Astrocyte of the cerebellum (primary cell): ENCODE measurements around the gene ARL6IP1.

Experiments used
- DNase-seq: peaks from one replicate; pipeline ENCODE4 v3.0.0-alpha.2; 2011; ENCODE audit warnings: low read depth
- H3K4me3 ChIP-seq: 2 replicates; pipeline ENCODE4 v1.5.1; 2011; ENCODE audit warnings: mild to moderate bottlenecking, low read depth, low read length, moderate library complexity
- CTCF ChIP-seq: IDR thresholded peaks from 2 replicates; pipeline ENCODE4 v1.5.1; 2012; ENCODE audit warnings: low read length, low read depth, moderate library complexity, mild to moderate bottlenecking; ENCODE audit errors: missing control alignments
- in situ Hi-C: cut with HindIII; loops from 2 replicates; pipeline ENCODE4 v1.10.0; 2017; ENCODE audit warnings: low sequenced_read_pairs

The ARL6IP1 gene

GRCh38 chr16:18834864-18835263, 33.5 kb upstream of the ARL6IP1 start:
- no peak for TF ChIP-seq CTCF
- in situ Hi-C loops: no loop called here
- no peak overlapping the region for H3K4me3 ChIP-seq
- DNase-seq: no peak

GRCh38 chr16:18833707-18834505, 32.6 kb upstream of the ARL6IP1 start:
- in situ Hi-C loops: no loop called here
- no peak overlapping the region for H3K4me3 ChIP-seq
- TF ChIP-seq CTCF: no peak
- no peak for DNase-seq

- no peak overlapping the region for H3K4me3 ChIP-seq
- no peak for DNase-seq
- TF ChIP-seq CTCF: no peak
- in situ Hi-C loops: no loop called here
These were observed 31.3 kb upstream of the ARL6IP1 start for GRCh38 chr16:18832613-18833012.

GRCh38 chr16:18832006-18832405, 30.7 kb upstream of the ARL6IP1 start:
- TF ChIP-seq CTCF: no peak
- no peak for DNase-seq
- in situ Hi-C loops: no loop called here
- H3K4me3 ChIP-seq: no peak overlapping the region

- no peak for TF ChIP-seq CTCF
- no peak overlapping the region for H3K4me3 ChIP-seq
- in situ Hi-C loops: no loop called here
- no peak for DNase-seq
These were observed 27.9 kb upstream of the ARL6IP1 start for GRCh38 chr16:18829251-18829650.

- no peak overlapping the region for H3K4me3 ChIP-seq
- in situ Hi-C loops: no loop called here
- TF ChIP-seq CTCF: no peak
- DNase-seq: no peak
These were observed 26.5 kb upstream of the ARL6IP1 start for GRCh38 chr16:18827890-18828289.
